Immature natural killer cell (primary cell): ENCODE results near the gene ZNF223. TPM values are rescaled to one million over a fixed set of nuclear protein-coding genes. Genes with fewer than 3 reads are reported as not detected.

Experiments
- DNase-seq, 3 donors: peaks; one replicate each; pipeline ENCODE4 v3.0.0; 2022; ENCODE audit warnings: mixed read lengths in 1 of 3
- H3K27ac Mint-ChIP-seq, 6 donors: one replicate each; pipeline ENCODE4 v1.8.0; 2020; ENCODE audit warnings: mixed read lengths in 6 of 6, mild to moderate bottlenecking in 5 of 6, inconsistent platforms in 4 of 6, moderate library complexity in 3 of 6
- H3K27me3 Mint-ChIP-seq, 3 donors: one replicate each; pipeline ENCODE4 v1.8.0; 2020 to 2021; ENCODE audit warnings: low read depth in 3 of 3, mild to moderate bottlenecking in 3 of 3, mixed read lengths in 3 of 3, moderate library complexity in 3 of 3, inconsistent platforms in 1 of 3
- H3K36me3 Mint-ChIP-seq, 3 donors: one replicate each; pipeline ENCODE4 v1.8.0; 2020; ENCODE audit warnings: mixed read lengths in 3 of 3, inconsistent platforms in 2 of 3, mild to moderate bottlenecking in 2 of 3
- H3K4me1 Mint-ChIP-seq, 2 donors: one replicate each; pipeline ENCODE4 v1.8.0; 2020; ENCODE audit warnings: inconsistent platforms in 2 of 2, mild to moderate bottlenecking in 2 of 2, mixed read lengths in 2 of 2, moderate library complexity in 1 of 2
- H3K4me3 Mint-ChIP-seq, 5 donors: one replicate each; pipeline ENCODE4 v1.8.0; 2020; ENCODE audit warnings: mild to moderate bottlenecking in 5 of 5, mixed read lengths in 5 of 5, inconsistent platforms in 3 of 5, moderate library complexity in 3 of 5
- H3K9me3 Mint-ChIP-seq, 6 donors: one replicate each; pipeline ENCODE4 v1.8.0; 2020; ENCODE audit warnings: mild to moderate bottlenecking in 6 of 6, mixed read lengths in 6 of 6, inconsistent platforms in 4 of 6, moderate library complexity in 3 of 6
- polyA plus RNA-seq, 3 donors: library from polyadenylated mRNA; unstranded; fragments of 300-500 nt; fragmentation: Illumina TruSeq; gene quantifications; one replicate each; pipeline ENCODE4 v1.2.3, GENCODE V29; 2021

Gene ZNF223
- 1 to 10 TPM; 1.7 to 2.5 (median 2.3) TPM for polyA plus RNA-seq

GRCh38 chr19:44051650-44052402 lies at the start of gene ZNF223:
Gene ZNF223 (plus strand): TSS chr19:44052036. CDS start chr19:44055177, 3,141 bp downstream.
- H3K27ac Mint-ChIP-seq, result peak within 1 kb of the TSS; percentile 80 to 91 (median 85)
- peaks cover 5 to 19% (median 18%) of the 10 kb centered on the region in 3 donors for H3K36me3 Mint-ChIP-seq
- H3K4me1 Mint-ChIP-seq, result peaks cover 27 to 29% of the 10 kb centered on the region in 2 donors
- peaks cover 0 to 7% (median 3%) of the 10 kb centered on the region in 6 donors for H3K9me3 Mint-ChIP-seq
- peak within 1 kb of the TSS; percentile 92 to 97 (median 94) for H3K4me3 Mint-ChIP-seq
- peaks cover 0 to 18% (median 6%) of the 10 kb centered on the region in 3 donors for H3K27me3 Mint-ChIP-seq
- DNase-seq, result peak; percentile 38 to 52 (median 44)

DNA sequence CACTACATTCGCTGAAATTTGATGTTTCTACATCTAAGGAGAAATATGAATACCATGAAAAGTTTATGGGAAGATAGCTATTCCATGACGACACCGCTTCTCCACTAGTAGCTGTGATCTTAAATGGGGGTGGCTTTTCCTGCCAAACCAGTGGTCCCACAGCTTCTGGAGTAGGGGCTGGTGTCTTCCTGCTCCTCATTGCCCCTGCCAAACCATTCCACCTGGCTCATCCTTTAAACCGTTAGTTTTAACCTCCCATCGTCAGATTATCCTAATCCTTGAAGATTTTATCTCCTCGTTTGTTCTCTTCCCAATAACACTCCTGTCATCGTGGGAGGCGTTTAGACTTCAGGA lies 49.6 kb upstream of the ZNF223 start:
- Mint-ChIP-seq H3K9me3 (peaks cover 8 to 26% (median 20%) of the 10 kb centered on the region in 6 donors), H3K27me3 (peaks cover 3 to 5% (median 5%) of the 10 kb centered on the region in 3 donors), H3K27ac (peak overlapping the region; percentile 95 to 99 (median 96)), H3K36me3 (peaks cover 28 to 29% (median 28%) of the 10 kb centered on the region in 3 donors), H3K4me1 (peaks cover 27 to 32% of the 10 kb centered on the region in 2 donors), H3K4me3 (peak overlapping the region; percentile 99 to 100 (median 100))
- DNase-seq, result no peak

- peaks cover 28 to 32% of the 10 kb centered on the region in 2 donors for H3K4me1 Mint-ChIP-seq
- peaks cover 29% of the 10 kb centered on the region in 3 donors for H3K36me3 Mint-ChIP-seq
- DNase-seq, result peak; percentile 85 to 88 (median 86)
- H3K4me3 Mint-ChIP-seq, result peak within 1 kb of the TSS; percentile 99 to 100 (median 100)
- H3K9me3 Mint-ChIP-seq, result peaks cover 9 to 29% (median 24%) of the 10 kb centered on the region in 6 donors
- peak within 1 kb of the TSS; percentile 95 to 99 (median 96) for H3K27ac Mint-ChIP-seq
- peaks cover 3 to 6% (median 5%) of the 10 kb centered on the region in 3 donors for H3K27me3 Mint-ChIP-seq
Observed at GRCh38 chr19:44002566-44003460, 49.0 kb upstream of the ZNF223 start, which contains the start of gene ZNF230. Gene ZNF230 (plus strand): TSS chr19:44002957. CDS start chr19:44007079, 4,122 bp downstream.

- DNase-seq, result no peak
- H3K27me3 Mint-ChIP-seq, result peaks cover 3 to 6% (median 5%) of the 10 kb centered on the region in 3 donors
- H3K4me1 Mint-ChIP-seq, result peaks cover 28 to 32% of the 10 kb centered on the region in 2 donors
- H3K36me3 Mint-ChIP-seq, result peaks cover 30% of the 10 kb centered on the region in 3 donors
- peaks cover 12 to 30% (median 24%) of the 10 kb centered on the region in 6 donors for H3K9me3 Mint-ChIP-seq
- peak overlapping the region; percentile 95 to 99 (median 96) for H3K27ac Mint-ChIP-seq
- peak overlapping the region; percentile 99 to 100 (median 100) for H3K4me3 Mint-ChIP-seq
Observed at GRCh38 chr19:44003461-44004009, 48.3 kb upstream of the ZNF223 start.

DNA sequence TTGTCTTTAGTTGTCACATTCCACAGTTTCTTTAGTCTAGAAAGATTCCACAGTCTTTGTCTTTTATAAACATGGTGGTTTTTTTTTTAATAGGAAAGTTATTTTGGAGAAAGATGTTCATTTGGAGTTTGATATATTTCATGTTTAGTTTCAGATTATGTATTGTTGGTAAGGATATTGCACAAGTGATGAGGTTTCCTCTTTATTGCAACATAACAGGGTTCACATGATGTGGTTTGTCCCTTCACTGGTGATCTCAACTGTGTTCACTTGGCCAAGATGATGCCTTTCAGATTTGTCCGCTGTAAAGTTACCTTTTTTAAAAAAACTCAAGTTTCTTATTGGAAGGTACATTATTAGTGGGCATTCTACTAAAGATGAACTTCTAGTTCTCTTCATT lies 45.9 kb upstream of the ZNF223 start:
- Mint-ChIP-seq H3K27ac (no peak overlapping the region), H3K27me3 (peaks cover 3 to 6% (median 5%) of the 10 kb centered on the region in 3 donors), H3K4me3 (no peak overlapping the region), H3K36me3 (peaks cover 52% of the 10 kb centered on the region in 3 donors), H3K9me3 (peaks cover 28 to 52% (median 44%) of the 10 kb centered on the region in 6 donors), H3K4me1 (peaks cover 28 to 32% of the 10 kb centered on the region in 2 donors)
- DNase-seq, result no peak

DNA sequence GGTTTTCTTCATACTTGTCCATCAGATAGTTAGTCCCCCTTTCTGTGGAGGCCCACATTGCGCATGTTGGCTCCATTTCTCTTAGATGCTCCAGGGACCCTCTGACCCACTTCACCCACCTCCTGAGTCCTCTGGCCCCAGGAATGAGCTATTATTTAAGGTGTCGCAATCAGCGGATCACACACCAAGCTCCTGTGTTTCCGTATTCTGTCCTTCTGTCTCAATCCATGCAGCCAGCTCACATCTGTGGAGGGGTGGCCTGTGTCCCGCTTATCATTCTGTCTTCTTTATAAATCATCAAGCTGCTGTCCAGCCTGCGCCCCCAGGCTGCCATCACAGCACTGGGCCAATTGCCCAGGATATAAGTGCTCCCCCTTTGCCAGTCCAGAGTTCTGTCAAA lies 44.4 kb upstream of the ZNF223 start:
- no peak for DNase-seq
- Mint-ChIP-seq H3K27me3 (peaks cover 3 to 7% (median 6%) of the 10 kb centered on the region in 3 donors), H3K4me1 (peaks cover 21 to 25% of the 10 kb centered on the region in 2 donors), H3K9me3 (peaks cover 32 to 67% (median 55%) of the 10 kb centered on the region in 6 donors), H3K36me3 (peaks cover 65% of the 10 kb centered on the region in 3 donors), H3K4me3 (peak overlapping the region in 1 of 5 donors; percentile 2), H3K27ac (no peak overlapping the region)

DNA sequence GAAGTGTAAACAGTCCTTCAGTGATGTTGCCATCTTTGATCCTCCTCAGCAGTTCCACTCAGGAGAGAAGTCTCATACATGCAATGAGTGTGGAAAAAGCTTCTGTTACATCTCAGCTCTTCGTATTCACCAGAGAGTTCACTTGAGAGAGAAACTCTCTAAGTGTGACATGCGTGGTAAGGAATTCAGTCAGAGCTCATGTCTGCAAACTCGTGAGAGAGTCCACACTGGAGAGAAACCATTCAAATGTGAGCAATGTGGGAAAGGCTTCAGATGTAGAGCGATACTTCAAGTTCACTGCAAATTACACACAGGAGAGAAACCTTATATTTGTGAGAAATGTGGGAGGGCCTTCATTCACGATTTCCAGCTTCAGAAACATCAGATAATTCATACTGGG lies 41.4 kb upstream of the ZNF223 start:
- Mint-ChIP-seq H3K9me3 (peaks cover 48 to 93% (median 82%) of the 10 kb centered on the region in 6 donors), H3K27me3 (peaks cover 0 to 10% (median 1%) of the 10 kb centered on the region in 3 donors), H3K4me3 (no peak overlapping the region), H3K36me3 (peaks cover 71 to 83% (median 77%) of the 10 kb centered on the region in 3 donors), H3K4me1 (peaks cover 6 to 9% of the 10 kb centered on the region in 2 donors), H3K27ac (no peak overlapping the region)
- DNase-seq, result no peak

- H3K9me3 Mint-ChIP-seq, result peaks cover under 1 to 41% (median 25%) of the 10 kb centered on the region in 6 donors
- no peak overlapping the region for H3K27ac Mint-ChIP-seq
- H3K36me3 Mint-ChIP-seq, result peaks cover 0 to 16% (median 12%) of the 10 kb centered on the region in 3 donors
- H3K4me3 Mint-ChIP-seq, result no peak overlapping the region
- no peak for DNase-seq
- peaks cover under 1% of the 10 kb centered on the region in 2 donors for H3K4me1 Mint-ChIP-seq
- peaks cover 5 to 12% (median 9%) of the 10 kb centered on the region in 3 donors for H3K27me3 Mint-ChIP-seq
Observed at GRCh38 chr19:44019498-44019897, 32.3 kb upstream of the ZNF223 start.

DNA sequence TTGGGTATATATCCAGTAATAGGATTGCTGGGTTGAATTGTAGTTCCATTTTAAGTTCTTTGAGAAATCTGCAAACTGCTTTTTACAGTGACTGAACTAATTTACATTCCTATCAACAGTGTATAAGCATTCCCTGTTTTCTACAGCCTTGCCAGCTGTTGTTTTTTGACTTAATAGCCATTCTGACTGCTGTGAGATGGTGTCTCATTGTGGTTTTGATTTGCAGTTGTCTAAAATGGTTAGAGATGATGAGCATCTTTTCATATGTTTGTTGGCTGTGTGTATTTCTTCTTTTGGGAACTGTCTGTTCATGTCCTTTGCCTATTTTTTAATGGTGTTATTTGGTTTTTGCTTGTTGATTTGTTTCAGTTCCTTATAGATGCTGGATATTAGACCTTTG lies 30.6 kb upstream of the ZNF223 start:
- H3K27me3 Mint-ChIP-seq, result peaks cover 8 to 19% (median 8%) of the 10 kb centered on the region in 3 donors
- H3K4me3 Mint-ChIP-seq, result no peak overlapping the region
- DNase-seq, result no peak
- peaks cover 7 to 14% (median 11%) of the 10 kb centered on the region in 3 donors for H3K36me3 Mint-ChIP-seq
- H3K9me3 Mint-ChIP-seq, result peaks cover 0 to 26% (median 13%) of the 10 kb centered on the region in 6 donors
- no peak overlapping the region for H3K27ac Mint-ChIP-seq
- H3K4me1 Mint-ChIP-seq, result peaks cover 18% of the 10 kb centered on the region in 2 donors

- peak overlapping the region; percentile 81 to 98 (median 92) for H3K27ac Mint-ChIP-seq
- H3K9me3 Mint-ChIP-seq, result peaks cover 4 to 41% (median 23%) of the 10 kb centered on the region in 6 donors
- peak overlapping the region; percentile 93 to 100 (median 96) for H3K4me3 Mint-ChIP-seq
- H3K27me3 Mint-ChIP-seq, result peaks cover 2 to 19% (median 8%) of the 10 kb centered on the region in 3 donors
- peaks cover 38 to 43% (median 40%) of the 10 kb centered on the region in 3 donors for H3K36me3 Mint-ChIP-seq
- no peak for DNase-seq
- H3K4me1 Mint-ChIP-seq, result peaks cover 22 to 35% of the 10 kb centered on the region in 2 donors
Observed at GRCh38 chr19:44024900-44025216, 27.0 kb upstream of the ZNF223 start.

GRCh38 chr19:44025217-44025936 lies 26.5 kb upstream of the ZNF223 start, which contains the start of gene ZNF222:
Gene ZNF222 (plus strand): TSS chr19:44025379. CDS start chr19:44025437, 58 bp downstream.
- H3K27me3 Mint-ChIP-seq, result peaks cover 2 to 19% (median 8%) of the 10 kb centered on the region in 3 donors
- H3K36me3 Mint-ChIP-seq, result peaks cover 43 to 45% (median 44%) of the 10 kb centered on the region in 3 donors
- peak within 1 kb of the TSS; percentile 93 to 100 (median 96) for H3K4me3 Mint-ChIP-seq
- peak; percentile 68 to 76 (median 73) for DNase-seq
- H3K27ac Mint-ChIP-seq, result peak within 1 kb of the TSS; percentile 81 to 98 (median 92)
- H3K9me3 Mint-ChIP-seq, result peaks cover 9 to 41% (median 26%) of the 10 kb centered on the region in 6 donors
- H3K4me1 Mint-ChIP-seq, result peaks cover 22 to 35% of the 10 kb centered on the region in 2 donors

- peaks cover 22 to 35% of the 10 kb centered on the region in 2 donors for H3K4me1 Mint-ChIP-seq
- peaks cover 51 to 56% (median 54%) of the 10 kb centered on the region in 3 donors for H3K36me3 Mint-ChIP-seq
- H3K4me3 Mint-ChIP-seq, result peak overlapping the region; percentile 37 to 100 (median 96)
- peaks cover 16 to 47% (median 36%) of the 10 kb centered on the region in 6 donors for H3K9me3 Mint-ChIP-seq
- DNase-seq, result no peak
- H3K27ac Mint-ChIP-seq, result no peak overlapping the region
- H3K27me3 Mint-ChIP-seq, result peaks cover 2 to 12% (median 8%) of the 10 kb centered on the region in 3 donors
Observed at GRCh38 chr19:44026622-44027021, 25.2 kb upstream of the ZNF223 start.
